Activated CD4-positive, alpha-beta memory T cell treated with anti-CD3 and anti-CD28 coated beads, Interleukin-2, amount 10 ng/mL, durations not matched to agents 7 days and 5 days (primary cell): ENCODE data around the gene ATP13A2. TPM values are rescaled to one million over a fixed set of nuclear protein-coding genes. Genes with fewer than 3 reads are reported as not detected.

Source experiments
- CTCF ChIA-PET: fragments of 350-600 bp; sonication (Branson Sonifier 250); formaldehyde crosslinking; loops from one replicate; lab custom pipeline; 2021; ENCODE audit warnings: antibody characterized with exemption, inconsistent platforms; lab: Charles Lee
- POLR2A ChIA-PET: fragments of 350-600 bp; sonication (Branson Sonifier 250); formaldehyde crosslinking; loops from one replicate; lab custom pipeline; 2021; ENCODE audit warnings: antibody characterized with exemption; lab: Charles Lee
- DNase-seq: peaks from one replicate; pipeline ENCODE4 v3.0.0-alpha.2; 2020
- H3K27ac Mint-ChIP-seq: one replicate; pipeline ENCODE4 v1.8.0; 2021; ENCODE audit warnings: mild to moderate bottlenecking, mixed read lengths
- H3K27me3 Mint-ChIP-seq: one replicate; pipeline ENCODE4 v1.8.0; 2021; ENCODE audit warnings: mixed read lengths
- H3K36me3 Mint-ChIP-seq: one replicate; pipeline ENCODE4 v1.8.0; 2021; ENCODE audit warnings: low read depth, mixed read lengths
- H3K4me1 Mint-ChIP-seq: one replicate; pipeline ENCODE4 v1.8.0; 2021; ENCODE audit warnings: mixed read lengths
- H3K4me3 Mint-ChIP-seq: one replicate; pipeline ENCODE4 v1.8.0; 2021; ENCODE audit warnings: mild to moderate bottlenecking, mixed read lengths
- H3K9me3 Mint-ChIP-seq: one replicate; pipeline ENCODE4 v1.8.0; 2021; ENCODE audit warnings: mixed read lengths
- total RNA-seq, 2 experiments: library from RNA; stranded (reverse); gene quantifications; one replicate each; pipeline ENCODE4 v1.2.3, GENCODE V29; 2021

Gene ATP13A2
- total RNA-seq, 2 experiments from 2014 or later, result 65.4 to 72.8 TPM

- no peaks in the 10 kb centered on the region for H3K9me3 Mint-ChIP-seq
- H3K27me3 Mint-ChIP-seq, result peaks cover 9% of the 10 kb centered on the region
- CTCF ChIA-PET, result interaction anchor here (1.8 kb wide), 1 partner anchor 49 kb away, joined by 6 read pairs; no protein-coding TSS in a partner anchor
- DNase-seq, result no peak
- POLR2A ChIA-PET, result interaction anchor here (1.1 to 1.5 kb wide), 2 partner anchors 22 to 24 kb away, joined by 3 to 7 read pairs; no protein-coding TSS in a partner anchor
- H3K4me1 Mint-ChIP-seq, result peaks cover 34% of the 10 kb centered on the region
- no peak overlapping the region for H3K27ac Mint-ChIP-seq
- no peak overlapping the region for H3K4me3 Mint-ChIP-seq
- H3K36me3 Mint-ChIP-seq, result peaks cover 5% of the 10 kb centered on the region
Observed at GRCh38 chr1:17009706-17010105, 2.0 kb downstream of the ATP13A2 start.

DNA sequence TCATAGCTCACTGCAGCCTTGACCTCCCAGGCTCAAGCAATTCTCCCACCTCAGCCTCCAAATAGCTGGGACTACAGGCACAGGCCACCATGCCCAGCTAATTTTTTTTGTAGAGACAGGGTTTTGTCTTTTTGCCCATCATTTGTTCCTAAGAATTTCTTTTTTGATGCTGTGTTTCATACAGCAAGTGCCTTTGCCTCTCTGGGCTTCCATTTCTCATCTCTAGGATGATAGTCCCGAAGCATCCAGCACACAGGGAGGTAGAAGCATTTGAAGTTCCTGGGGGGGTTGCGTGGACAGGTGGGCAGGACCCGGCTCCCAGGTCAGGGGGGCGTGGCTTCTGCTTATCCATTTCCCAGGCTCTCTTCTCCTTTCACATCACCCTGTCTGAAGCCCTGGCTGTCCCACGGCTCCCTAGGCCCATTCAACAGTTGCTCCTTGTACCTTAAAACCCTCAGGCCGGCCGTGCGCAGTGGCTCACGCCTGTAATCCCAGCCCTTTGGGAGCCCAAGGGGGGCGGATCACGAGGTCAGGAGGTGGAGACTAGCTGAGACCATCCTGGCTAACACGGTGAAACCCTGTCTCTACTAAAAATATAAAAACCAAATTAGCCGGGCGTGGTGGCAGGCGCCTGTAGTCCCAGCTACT, 3.4 kb downstream of the ATP13A2 start:
- no peak for DNase-seq
- Mint-ChIP-seq H3K4me3 (no peak overlapping the region), H3K27ac (no peak overlapping the region), H3K27me3 (peaks cover 9% of the 10 kb centered on the region), H3K4me1 (peaks cover 29% of the 10 kb centered on the region), H3K9me3 (no peaks in the 10 kb centered on the region), H3K36me3 (peaks cover 14% of the 10 kb centered on the region)
- ChIA-PET POLR2A (no interaction called here), CTCF (interaction anchor here (0.7 to 0.8 kb wide), 2 partner anchors 59 to 1684 kb away, joined by 3 read pairs; no protein-coding TSS in a partner anchor)

DNA sequence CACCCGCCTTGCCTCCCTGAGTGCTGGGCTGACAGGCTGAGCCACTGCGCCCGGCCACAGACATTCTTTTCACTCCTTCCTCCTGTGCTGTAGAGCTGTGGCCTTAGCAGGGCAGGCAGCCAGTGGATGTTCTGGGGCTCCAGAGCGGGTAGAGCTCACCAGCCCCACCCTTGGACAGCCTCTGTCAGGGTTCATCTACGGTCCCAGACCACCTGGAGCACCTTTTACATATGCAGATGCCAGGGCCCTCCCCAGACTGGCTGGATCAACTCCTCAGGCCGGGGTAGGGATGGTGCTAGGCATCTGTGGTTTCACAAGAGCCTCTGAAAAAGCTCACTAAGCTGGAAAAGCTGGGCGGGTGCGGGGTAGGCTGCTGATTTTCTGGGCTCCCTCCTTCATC, 4.6 kb downstream of the ATP13A2 start:
- ChIA-PET POLR2A (no interaction called here), CTCF (interaction anchor here (0.7 kb wide), 1 partner anchor 591 kb away, joined by 3 read pairs; no protein-coding TSS in a partner anchor)
- peaks cover 2% of the 10 kb centered on the region for H3K27me3 Mint-ChIP-seq
- no peak for DNase-seq
- H3K4me1 Mint-ChIP-seq, result peaks cover 20% of the 10 kb centered on the region
- no peak overlapping the region for H3K27ac Mint-ChIP-seq
- H3K9me3 Mint-ChIP-seq, result no peaks in the 10 kb centered on the region
- H3K4me3 Mint-ChIP-seq, result no peak overlapping the region
- peaks cover 14% of the 10 kb centered on the region for H3K36me3 Mint-ChIP-seq

GRCh38 chr1:17005365-17005740, 6.4 kb downstream of the ATP13A2 start:
- ChIA-PET CTCF (no interaction called here), POLR2A (interaction anchor here (0.6 kb wide), 1 partner anchor 43 kb away, joined by 3 read pairs; no protein-coding TSS in a partner anchor)
- Mint-ChIP-seq H3K36me3 (peaks cover 13% of the 10 kb centered on the region), H3K27ac (no peak overlapping the region), H3K4me3 (no peak overlapping the region), H3K4me1 (peaks cover 11% of the 10 kb centered on the region), H3K27me3 (no peaks in the 10 kb centered on the region), H3K9me3 (no peaks in the 10 kb centered on the region)
- no peak for DNase-seq

GRCh38 chr1:17004466-17005364, 7.0 kb downstream of the ATP13A2 start:
- POLR2A ChIA-PET, result no interaction called here
- Mint-ChIP-seq H3K9me3 (no peaks in the 10 kb centered on the region), H3K27ac (no peak overlapping the region), H3K4me1 (peaks cover 5% of the 10 kb centered on the region), H3K36me3 (peaks cover 11% of the 10 kb centered on the region), H3K27me3 (no peaks in the 10 kb centered on the region), H3K4me3 (no peak overlapping the region)
- CTCF ChIA-PET, result interaction anchor here (1.9 kb wide), 1 partner anchor 44 kb away, joined by 7 read pairs; no protein-coding TSS in a partner anchor
- no peak for DNase-seq

GRCh38 chr1:17002524-17002902, 9.2 kb downstream of the ATP13A2 start:
- H3K4me3 Mint-ChIP-seq, result no peak overlapping the region
- DNase-seq, result no peak
- POLR2A ChIA-PET, result no interaction called here
- H3K36me3 Mint-ChIP-seq, result peaks cover 22% of the 10 kb centered on the region
- CTCF ChIA-PET, result no interaction called here
- no peaks in the 10 kb centered on the region for H3K9me3 Mint-ChIP-seq
- no peaks in the 10 kb centered on the region for H3K4me1 Mint-ChIP-seq
- H3K27ac Mint-ChIP-seq, result no peak overlapping the region
- no peaks in the 10 kb centered on the region for H3K27me3 Mint-ChIP-seq

GRCh38 chr1:17001760-17002523, 9.8 kb downstream of the ATP13A2 start:
- H3K9me3 Mint-ChIP-seq, result no peaks in the 10 kb centered on the region
- POLR2A ChIA-PET, result no interaction called here

GRCh38 chr1:16999863-17000262, 11.9 kb downstream of the ATP13A2 start:
- Mint-ChIP-seq H3K27me3 (no peaks in the 10 kb centered on the region), H3K27ac (no peak overlapping the region), H3K9me3 (no peaks in the 10 kb centered on the region), H3K4me1 (no peaks in the 10 kb centered on the region), H3K4me3 (no peak overlapping the region), H3K36me3 (peaks cover 26% of the 10 kb centered on the region)
- DNase-seq, result no peak
- ChIA-PET POLR2A (interaction anchor here (1.1 kb wide), 1 partner anchor 12 kb away, joined by 3 read pairs; no protein-coding TSS in a partner anchor), CTCF (no interaction called here)

More at GRCh38 chr1:17001760-17002523, 9.8 kb downstream of the ATP13A2 start:
- Mint-ChIP-seq H3K4me3 (no peak overlapping the region), H3K4me1 (no peaks in the 10 kb centered on the region), H3K36me3 (peaks cover 22% of the 10 kb centered on the region), H3K27me3 (no peaks in the 10 kb centered on the region), H3K27ac (no peak overlapping the region)
- CTCF ChIA-PET, result interaction anchor here (1.2 kb wide), 1 partner anchor 41 kb away, joined by 3 read pairs; no protein-coding TSS in a partner anchor
- DNase-seq, result no peak

DNA sequence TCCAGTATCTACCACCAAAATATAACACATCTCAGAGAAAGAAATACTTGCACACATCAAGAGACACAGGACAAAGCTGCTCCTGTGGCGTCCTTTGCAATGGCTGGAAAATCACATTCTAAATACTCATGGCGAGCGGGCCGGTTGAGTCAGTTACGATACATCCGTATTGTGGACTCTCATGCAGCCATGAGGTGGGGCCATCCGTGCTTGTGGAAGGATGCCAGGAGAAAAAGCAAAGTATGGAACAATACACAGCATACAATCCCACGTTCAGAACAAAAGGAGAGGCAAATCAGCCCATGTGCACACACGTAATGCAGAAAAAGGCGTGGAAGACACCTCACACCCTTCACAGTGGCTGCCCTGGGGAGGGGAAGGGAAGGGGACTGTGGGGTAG, 13.1 kb downstream of the ATP13A2 start:
- Mint-ChIP-seq H3K27me3 (no peaks in the 10 kb centered on the region), H3K4me3 (no peak overlapping the region), H3K9me3 (no peaks in the 10 kb centered on the region), H3K4me1 (no peaks in the 10 kb centered on the region), H3K36me3 (peaks cover 17% of the 10 kb centered on the region), H3K27ac (no peak overlapping the region)
- POLR2A ChIA-PET, result no interaction called here
- CTCF ChIA-PET, result no interaction called here
- no peak for DNase-seq

DNA sequence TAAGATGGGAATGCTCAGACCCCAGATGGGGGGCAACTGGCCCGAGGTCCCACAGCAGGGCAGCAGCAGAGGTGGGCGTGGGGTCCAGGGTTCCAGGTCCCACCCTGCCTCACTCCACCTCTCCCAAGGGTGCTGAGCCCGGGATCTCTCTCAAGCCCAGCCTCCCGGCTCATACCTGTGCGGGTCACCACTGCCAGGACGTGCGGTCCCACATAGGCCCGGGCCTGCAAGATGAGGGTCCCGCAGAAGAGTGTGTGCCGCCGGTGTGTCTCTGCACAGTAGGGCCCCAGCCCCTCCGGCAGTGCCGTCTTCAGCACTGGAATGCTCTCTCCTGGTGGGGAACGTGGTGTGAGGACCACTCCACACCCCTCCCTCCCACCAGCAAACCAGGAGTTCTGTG, 14.9 kb downstream of the ATP13A2 start:
- Mint-ChIP-seq H3K4me3 (no peak overlapping the region), H3K27ac (no peak overlapping the region), H3K9me3 (no peaks in the 10 kb centered on the region), H3K27me3 (no peaks in the 10 kb centered on the region), H3K36me3 (peaks cover 17% of the 10 kb centered on the region), H3K4me1 (no peaks in the 10 kb centered on the region)
- DNase-seq, result no peak
- POLR2A ChIA-PET, result no interaction called here
- CTCF ChIA-PET, result no interaction called here

GRCh38 chr1:16993521-16994038, 18.1 kb downstream of the ATP13A2 start:
- Mint-ChIP-seq H3K27ac (no peak overlapping the region), H3K9me3 (no peaks in the 10 kb centered on the region), H3K4me3 (no peak overlapping the region), H3K27me3 (no peaks in the 10 kb centered on the region), H3K4me1 (no peaks in the 10 kb centered on the region), H3K36me3 (peaks cover 16% of the 10 kb centered on the region)
- no peak for DNase-seq
- CTCF ChIA-PET, result no interaction called here
- POLR2A ChIA-PET, result no interaction called here

DNA sequence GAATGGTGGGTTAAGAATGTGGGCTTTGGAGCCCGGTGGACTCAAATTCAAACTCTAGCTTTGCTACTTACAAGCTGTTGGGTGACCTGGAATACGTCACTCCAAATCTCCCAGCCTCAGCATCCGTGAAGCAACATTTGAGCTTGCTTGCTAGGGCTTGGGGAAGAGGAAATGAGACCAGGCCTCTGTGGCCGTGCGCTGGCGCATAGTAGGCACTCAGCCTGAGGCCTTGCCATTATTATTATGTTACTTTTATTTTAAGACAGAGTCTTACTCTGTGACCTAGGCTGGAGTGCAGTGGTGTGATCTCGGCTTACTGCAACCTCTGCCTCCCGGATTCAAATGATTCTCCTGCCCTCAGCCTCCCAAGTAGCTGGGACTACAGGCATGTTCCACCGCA, 19.1 kb downstream of the ATP13A2 start:
- Mint-ChIP-seq H3K27ac (no peak overlapping the region), H3K9me3 (no peaks in the 10 kb centered on the region), H3K4me3 (no peak overlapping the region), H3K36me3 (peaks cover 13% of the 10 kb centered on the region), H3K4me1 (no peaks in the 10 kb centered on the region), H3K27me3 (no peaks in the 10 kb centered on the region)
- CTCF ChIA-PET, result no interaction called here
- DNase-seq, result no peak
- POLR2A ChIA-PET, result no interaction called here
